ENCODE results near the gene TCEAL3.
"Not testable (repeated sequence)": the region's sequence is repeated elsewhere in the genome, so short reads cannot be mapped to it uniquely, and the experiment has no call there.

Gene TCEAL3

DNA sequence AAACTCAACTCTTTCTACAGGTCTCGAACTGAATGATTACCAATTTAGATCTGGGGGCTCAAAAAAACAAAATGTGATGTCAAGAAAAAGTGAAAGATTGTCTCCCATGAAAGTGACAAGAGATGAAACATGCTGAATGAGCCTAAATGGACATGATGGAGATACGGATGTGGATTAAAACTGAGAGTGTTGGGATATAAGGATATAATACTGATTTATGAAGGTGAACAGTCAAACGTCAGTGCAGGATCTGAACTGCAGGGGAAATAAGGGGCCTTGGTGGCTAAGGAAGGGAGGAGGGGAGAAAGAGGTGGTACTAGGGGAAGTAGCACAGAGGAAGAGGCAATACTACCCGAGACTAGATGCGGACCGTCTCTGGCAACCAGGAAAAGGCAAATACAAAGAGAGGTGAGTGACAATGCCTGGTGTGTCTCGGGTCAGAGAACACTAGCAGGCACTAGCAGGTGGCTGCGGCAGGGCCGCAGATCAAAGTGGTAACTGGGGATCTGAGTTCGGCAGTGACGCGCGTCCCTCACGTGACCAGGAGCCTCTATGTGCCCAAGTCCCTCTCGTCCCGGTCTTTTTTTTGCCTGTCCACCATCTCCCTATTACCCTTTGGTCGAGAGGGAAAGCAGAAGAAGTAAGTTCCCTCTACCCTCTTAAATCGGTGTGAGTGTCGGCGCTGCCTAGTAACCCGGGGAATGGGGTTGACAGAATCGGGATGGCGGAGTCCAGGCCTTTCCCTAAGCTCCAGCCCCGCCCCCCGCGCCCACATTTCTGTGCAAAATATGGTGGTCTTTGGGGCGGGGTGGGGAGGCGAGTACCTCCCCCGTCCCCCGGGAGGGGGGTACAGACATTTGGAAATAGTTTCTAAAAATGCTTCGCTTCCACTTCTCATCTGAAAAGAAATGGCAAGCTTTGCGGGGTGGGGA is 20.9 kb downstream of the TCEAL3 start, which contains the start of gene TCEAL1:
Gene TCEAL1 (plus strand): TSS at position 590 of the 932 bp plus-strand sequence. CDS start 942 bp downstream, outside the sequence.
- peak; percentile 48 for DNase-seq

DNA sequence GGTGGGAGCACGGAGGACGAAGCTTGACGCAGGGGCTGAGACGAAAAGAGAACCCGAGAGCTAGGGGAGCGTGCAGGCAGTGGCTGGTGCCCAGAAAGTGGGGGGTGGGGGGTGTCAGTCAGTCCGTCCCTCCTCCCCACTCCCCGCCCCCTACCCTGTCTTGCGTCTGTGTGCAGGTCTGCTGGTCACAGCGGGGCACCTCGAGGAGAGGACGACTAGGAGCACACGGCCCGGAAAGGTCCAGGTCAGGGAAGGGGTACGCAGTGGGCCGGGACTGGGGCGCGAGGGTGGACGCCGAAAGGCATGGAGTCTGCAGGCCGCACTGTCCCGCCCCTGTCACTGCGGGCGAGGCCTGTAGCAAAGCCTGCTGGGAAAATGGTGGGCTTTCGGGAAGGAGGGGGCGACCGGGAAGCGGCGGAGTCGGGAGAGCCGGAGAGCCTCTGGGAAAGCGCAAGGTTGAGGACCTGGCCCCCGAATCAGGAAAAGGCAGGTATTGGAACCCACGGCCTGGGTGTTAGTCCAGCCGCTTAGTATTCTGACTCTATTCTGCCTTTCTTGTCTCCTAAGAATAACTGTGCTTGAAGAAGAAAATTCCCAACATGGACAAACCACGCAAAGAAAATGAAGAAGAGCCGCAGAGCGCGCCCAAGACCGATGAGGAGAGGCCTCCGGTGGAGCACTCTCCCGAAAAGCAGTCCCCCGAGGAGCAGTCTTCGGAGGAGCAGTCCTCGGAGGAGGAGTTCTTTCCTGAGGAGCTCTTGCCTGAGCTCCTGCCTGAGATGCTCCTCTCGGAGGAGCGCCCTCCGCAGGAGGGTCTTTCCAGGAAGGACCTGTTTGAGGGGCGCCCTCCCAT is 21.8 kb downstream of the TCEAL3 start:
- DNase-seq: peak; percentile 48

DNA sequence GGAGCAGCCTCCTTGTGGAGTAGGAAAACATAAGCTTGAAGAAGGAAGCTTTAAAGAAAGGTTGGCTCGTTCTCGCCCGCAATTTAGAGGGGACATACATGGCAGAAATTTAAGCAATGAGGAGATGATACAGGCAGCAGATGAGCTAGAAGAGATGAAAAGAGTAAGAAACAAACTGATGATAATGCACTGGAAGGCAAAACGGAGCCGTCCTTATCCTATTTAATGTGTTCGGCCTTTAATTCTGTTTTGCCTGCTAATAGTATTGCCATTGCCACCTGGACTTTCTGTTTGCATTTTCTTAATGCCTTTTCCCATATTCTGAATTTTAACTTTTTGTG is 22.4 kb downstream of the TCEAL3 start:
- DNase-seq: no peak

DNA sequence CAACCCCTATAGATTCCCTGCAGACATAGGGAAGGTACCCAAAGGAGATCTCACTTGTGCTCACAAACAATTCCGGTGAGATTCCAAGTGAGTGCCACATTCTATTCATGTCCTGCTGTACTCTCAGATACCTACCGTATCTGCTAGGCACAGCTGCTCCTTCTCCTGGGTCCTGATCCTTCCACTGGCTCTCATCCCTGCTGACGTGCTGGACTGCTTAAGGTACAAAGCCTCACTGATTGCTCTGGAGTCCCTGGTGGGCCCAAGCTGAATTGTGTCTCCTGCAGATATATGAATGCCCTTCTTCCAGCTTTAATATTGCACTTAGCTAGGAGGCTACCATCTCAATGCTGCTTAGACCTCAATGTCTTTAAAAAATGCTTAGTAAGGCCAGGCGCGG is 23.4 kb downstream of the TCEAL3 start:
- DNase-seq: no peak

DNA sequence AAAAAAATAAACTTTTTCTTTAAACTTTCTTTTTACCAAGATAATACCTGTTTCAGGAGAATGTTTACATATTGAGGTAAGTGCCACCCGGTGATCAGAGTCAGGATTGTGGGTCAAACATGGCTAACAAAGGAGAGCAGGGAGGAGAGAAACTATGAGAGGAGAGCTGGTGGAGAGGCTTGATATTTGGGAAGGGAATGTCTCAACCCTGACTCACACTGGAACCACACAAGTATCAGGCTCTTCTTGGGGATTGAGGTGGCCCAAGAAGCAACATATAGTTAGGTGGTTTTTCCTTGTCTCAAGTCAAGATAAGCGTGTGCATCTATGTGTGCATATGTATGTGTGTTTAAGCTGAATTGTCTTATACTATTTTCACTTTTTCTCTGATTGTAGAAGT is 27.7 kb downstream of the TCEAL3 start:
- no peak for DNase-seq

DNA sequence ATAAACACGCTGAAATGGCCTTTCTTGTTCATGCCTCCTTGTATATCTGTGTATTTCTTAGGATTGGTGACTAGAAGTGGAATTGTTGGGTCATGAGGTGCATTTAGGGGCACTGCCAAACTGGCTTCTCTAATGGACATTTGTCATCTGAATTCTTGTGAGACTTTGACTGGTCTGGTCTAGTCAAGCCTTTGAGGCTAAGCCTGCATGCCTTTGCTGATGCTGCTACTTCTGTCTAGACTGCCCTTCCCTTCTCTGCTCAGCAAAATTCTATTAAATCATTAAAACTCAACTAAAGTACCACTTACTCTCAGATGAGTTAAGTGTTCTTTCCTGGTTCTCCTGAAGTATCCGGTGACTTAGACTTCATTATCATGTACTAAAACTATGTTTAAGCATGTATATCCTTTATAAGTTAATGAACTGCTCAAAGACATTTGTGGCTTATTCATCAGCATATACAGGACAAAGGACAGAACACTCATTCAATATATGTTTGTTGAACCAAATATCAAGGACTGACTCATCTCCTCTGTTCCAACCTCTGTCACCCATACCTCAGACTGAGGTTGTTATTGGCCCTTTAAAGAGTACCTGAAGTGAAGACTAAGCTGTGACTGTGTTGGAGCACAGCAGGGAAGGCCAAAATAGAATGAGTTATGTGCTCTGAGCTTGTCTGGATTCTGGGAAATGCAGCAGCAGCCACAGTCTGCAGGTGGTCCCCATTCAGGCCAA is 30.0 kb downstream of the TCEAL3 start:
- DNase-seq: no peak

DNA sequence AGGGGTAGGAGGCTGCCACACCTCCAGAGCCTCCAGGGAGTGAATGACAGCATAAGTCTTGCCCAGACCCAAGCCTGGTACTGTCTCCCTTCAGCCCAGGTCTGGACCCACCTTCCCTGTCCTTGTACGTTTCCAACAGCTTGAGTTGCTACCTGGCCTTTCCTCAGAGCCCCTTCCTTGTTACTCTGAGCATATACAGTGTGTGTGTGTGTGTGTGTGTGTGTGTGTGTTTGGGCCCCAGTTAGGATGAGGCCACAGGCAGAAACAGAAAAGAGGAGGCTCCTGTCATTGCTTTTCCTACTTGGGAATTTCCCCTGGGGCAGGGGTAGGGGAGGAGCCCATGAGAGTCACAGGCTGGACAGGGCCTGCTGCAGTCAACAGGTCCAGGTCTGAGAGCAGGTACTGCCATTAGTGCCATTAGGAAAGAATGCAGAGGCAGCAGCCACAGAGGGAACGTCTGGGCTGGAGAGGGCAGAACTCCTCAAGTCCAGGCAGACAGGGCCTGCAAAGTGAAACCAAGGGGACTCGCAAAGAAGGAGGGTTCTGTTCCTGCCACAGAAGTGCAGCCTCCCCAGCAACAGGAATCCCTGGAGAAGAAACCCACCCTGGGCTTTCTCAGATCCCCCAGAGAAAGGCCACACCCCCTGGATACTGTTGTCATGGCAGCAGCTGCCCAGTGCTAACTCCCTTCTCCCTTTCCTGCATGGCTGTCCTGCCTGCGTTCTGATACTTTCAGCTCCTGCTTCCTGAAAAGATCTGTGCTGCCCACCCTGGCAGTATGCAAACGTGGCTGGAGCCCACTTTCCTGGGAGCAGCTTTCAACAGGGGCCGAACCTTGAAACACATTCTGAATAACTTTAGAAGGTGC is 30.9 kb downstream of the TCEAL3 start:
- not testable (repeated sequence) for DNase-seq

DNA sequence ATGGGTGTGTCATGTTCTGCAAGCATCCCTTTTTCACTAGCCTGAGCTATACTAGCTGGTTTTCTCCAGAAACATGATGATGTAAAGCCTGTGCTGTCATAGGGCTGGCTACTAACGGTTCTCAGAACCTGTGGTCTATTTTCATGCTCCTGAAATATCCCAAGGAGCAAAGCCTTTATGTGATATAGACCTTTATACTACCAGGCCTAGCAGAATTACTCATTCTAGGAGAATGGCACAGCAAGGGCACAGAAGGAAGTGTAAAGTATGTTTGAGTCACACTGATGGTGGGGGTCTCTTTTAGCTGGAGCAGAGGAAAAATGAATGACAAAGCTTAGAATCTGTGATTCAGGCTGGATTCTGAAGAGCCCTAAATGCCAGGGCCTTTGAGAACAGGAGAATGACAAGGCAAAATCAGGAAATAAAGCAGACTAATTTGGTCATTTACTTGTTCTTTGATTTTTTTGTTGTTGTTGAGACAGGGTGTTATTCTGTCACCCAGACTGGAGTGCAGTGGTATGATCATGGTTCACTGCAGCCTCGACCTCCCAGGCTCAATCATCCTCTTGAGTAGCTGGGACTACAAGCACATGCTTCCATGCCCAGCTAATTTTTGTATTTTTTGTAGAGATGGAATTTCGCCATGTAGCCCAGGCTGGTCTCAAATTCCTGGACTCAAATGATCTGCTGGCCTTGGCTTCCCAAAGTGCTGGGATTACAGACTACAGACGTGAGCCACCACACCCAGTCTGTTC is 32.8 kb downstream of the TCEAL3 start:
- no peak for DNase-seq

DNA sequence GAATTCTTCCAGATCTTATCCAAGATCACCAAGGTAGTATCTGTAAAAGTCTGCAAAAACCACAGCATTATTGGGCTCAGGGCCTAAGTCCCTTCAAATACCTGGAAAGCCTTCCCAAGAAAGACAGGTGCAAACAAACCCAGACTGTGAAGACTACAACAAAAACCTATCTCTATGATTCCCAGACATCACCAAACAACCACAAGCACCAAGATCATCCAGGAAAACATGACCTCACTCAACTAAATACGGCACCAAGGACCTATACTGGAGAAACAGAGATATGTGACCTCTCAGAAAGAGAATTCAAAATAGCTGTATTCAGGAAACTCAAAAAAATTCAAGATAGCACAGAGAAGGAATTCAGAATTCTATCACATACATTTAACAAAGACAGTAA is 36.4 kb downstream of the TCEAL3 start:
- DNase-seq: no peak

DNA sequence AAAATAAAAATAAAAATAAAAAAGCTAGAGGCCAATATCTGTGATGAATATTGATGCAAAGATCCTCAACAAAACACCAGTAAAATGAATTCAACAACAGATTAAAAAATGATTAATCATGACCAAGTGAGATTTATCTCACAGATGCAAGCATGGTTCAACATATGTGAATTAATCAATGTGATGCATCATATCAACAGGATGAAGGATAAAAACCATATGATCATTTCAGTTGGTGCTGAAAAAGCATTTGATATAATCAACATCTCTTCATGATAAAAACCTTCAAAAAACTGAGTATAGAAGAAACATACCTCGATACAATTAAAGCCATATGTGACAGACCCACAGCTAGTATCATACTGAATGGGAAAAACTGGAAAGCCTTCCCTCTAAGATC is 39.9 kb downstream of the TCEAL3 start:
- DNase-seq: no peak

DNA sequence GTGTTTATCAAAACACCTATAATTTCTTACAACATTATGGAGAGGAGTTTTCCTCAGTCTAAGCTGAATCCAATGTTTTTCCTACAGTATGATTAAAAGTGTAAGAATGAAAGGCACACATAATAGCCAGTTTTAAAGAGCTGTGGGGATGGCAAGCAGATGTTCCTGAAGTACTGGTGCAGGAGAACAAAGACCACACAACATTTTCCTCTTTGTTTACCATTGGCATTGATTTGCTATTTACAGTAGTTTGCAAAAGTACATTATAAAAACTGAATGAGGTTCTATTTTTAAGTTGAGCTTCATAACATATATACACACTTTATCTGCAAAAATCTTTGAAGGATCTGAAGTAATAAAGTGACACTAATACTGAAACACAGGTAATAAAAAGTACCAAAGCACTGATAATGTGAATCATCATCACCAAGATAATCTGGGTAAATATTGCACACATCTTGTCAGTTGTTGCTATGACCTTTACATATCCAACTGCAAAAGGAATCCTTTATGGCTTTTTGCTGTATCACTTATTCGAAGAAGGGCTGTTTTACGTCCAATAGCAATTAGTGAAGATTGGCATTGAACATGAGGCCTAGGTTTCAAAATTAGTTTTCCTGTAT is 43.5 kb downstream of the TCEAL3 start:
- DNase-seq: no peak

DNA sequence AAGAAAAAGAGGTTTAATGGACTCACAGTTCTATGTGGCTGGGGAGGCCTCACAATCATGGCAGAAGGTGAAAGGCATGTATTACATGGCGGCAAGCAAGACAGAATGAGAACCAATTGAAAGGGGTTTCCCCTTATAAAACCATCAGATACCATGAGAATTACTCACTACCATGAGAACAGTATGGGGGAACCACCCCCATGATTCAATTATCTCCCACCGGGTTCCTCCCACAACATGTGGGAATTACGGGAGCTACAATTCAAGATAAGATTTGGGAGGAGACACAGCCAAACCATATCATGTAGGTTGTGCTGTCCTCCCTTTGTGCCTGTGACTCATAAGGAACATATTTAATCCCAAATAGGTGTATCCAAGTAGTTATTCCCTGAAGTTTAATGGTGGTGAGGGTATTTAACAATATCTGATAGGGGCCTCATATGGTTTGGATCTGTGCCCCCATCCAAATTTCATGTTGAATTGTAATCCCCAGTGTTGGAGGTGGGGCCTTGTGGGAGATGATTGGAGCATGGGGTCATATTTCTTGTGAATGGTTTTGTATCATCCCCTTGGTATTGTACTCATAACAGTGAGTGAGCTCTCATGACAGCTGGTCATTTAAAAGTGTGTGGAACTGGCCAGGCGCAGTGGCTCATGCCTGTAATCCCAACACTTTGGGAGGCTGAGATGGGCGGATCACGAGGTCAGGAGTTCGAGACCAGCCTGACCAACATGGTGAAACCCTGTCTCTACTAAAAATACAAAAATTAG is 47.7 kb downstream of the TCEAL3 start:
- not testable (repeated sequence) for DNase-seq

DNA sequence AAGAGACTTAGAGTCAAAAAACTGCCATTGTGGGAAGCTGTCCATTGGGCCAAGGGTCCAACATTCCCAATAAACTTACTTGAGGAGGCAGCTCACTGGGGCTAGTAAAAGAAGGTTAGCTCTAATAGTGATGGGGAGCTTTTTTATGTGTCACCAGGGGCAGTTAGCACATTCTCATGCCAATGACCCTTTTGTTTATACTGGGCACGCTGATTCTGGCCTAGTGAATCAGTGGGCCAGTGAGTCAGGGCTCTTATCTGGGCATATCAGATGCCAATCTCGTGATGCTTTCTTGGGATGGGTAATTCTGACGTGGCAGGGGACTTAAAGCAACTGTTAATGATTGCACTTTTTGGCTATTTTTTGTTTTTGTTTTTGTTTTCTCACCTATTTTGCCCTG is 48.9 kb downstream of the TCEAL3 start:
- no peak for DNase-seq

DNA sequence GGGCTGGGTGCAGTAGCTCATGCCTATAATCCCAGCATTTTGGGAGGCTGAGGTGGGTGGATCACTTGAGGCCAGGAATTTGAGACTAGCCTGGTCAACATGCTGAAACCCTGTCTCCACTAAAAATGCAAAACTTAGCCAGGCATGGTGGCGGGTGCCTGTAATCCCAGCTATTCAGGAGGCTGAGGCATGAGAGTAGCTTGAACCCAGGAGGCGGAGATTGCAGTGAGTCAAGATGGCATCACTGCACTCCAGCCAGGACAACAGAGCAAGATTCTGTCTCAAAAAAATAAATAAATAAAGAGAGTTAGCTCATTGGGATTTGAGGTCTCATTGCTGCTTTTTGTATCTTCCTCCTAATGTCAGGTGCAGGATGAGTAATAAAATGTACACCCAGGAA is 49.3 kb downstream of the TCEAL3 start:
- DNase-seq: not testable (repeated sequence)

DNA sequence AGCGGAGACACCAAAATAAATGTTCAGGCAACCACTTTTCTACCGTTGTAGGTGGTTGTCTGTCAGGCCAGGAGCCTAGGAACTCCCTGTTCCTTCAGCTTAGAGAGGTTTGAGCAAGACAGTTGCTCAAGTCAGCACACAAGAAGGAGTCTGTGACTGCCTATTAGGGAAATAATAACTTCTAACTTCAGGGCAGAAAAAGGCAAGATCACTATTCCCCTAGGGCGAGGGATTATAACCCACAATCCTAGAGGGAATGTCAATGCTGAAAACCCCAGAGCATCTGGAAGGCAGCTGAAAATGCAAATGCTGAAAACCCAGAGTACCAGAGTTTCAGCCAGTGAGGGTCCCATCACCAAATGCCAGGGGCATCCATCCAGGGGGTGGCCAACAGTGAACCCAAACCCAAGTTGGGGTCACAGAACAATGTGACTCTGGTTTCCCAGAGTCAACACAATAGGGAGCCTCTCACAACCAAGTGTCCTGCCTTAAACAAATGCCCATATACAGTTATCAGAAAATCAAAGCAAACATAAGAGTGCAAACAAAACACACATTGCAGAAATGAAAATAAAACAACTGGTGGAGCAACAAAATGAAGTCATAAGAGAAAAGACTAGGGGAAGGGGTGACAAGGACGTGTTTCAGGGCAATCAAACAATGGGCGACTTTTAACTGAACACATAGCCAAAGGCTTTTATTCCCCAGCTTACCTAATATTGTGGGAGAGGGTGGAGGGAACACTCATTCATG is 51.1 kb downstream of the TCEAL3 start:
- DNase-seq: no peak

DNA sequence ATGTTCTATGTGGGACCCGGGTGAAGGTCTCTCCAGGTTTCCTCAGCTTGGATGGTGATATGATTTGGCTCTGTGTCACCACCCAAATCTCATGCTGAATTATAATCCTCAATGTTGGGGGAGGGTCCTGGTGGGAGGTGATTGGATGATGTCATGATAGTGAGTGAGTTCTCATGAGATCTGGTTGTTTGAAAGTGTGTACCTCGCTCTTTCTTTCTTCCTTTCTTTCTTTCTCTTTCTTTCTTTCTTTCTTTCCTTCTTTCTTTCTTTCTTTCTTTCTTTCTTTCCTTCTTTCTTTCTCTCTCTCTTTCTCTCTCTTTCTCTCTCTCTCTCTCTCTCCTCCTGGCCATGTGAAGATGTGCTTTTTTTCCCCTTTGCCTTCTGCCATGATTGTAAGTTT is 51.7 kb downstream of the TCEAL3 start:
- DNase-seq: not testable (repeated sequence)

Data from NCI-H1694 (cell line).